GM12878 (cell line): ENCODE results near the gene DLX5. TPM values are rescaled to one million over a fixed set of nuclear protein-coding genes. Genes with fewer than 3 reads are reported as not detected.

Experiments
- JUNB ChIP-seq: IDR thresholded peaks from 2 replicates; pipeline ENCODE4 v1.6.1; 2016; ENCODE audit warnings: antibody characterized with exemption, mild to moderate bottlenecking
- JUND ChIP-seq: IDR thresholded peaks from 2 replicates; pipeline ENCODE4 v1.6.1; 2012; ENCODE audit warnings: low read depth, mild to moderate bottlenecking, low read length, improper control_type of control experiment, moderate library complexity
- NR2C2 ChIP-seq: IDR thresholded peaks from 2 replicates; pipeline ENCODE4 v1.6.1; 2011; ENCODE audit warnings: borderline replicate concordance, low read depth; ENCODE audit not compliant: control insufficient read depth, insufficient read length
- PRDM15 ChIP-seq: fragments of 450-650 bp; formaldehyde crosslinking; IDR thresholded peaks from 2 replicates; pipeline ENCODE4 v1.4.0; 2020; ENCODE audit warnings: mild to moderate bottlenecking, moderate library complexity
- RAD21 ChIP-seq: IDR thresholded peaks from 2 replicates; pipeline ENCODE4 v1.6.1; 2011; ENCODE audit warnings: mild to moderate bottlenecking, low read depth, low read length, moderate library complexity; ENCODE audit not compliant: insufficient read depth
- polyA plus RNA-seq, 11 experiments: library from polyadenylated mRNA; depleted of rRNA in 4 of 11; unstranded in 6 of 11; stranded (reverse) in 5 of 11; fragments of >200 nt; fragmentation: Nextera tagmentation in 4 of 11; fragmentation: Illumina TruSeq in 1 of 11; extraction: Ambion mirVana in 4 of 11; extraction: Trizol in 1 of 11; gene quantifications; 1 replicate in 1 of 11; 2 replicates in 10 of 11; pipeline versions ENCODE4 v1.2.1 to v1.2.3, GENCODE V29; 2011 to 2016; ENCODE audit warnings: inconsistent platforms in 2 of 11, missing spikeins in 2 of 11, low read depth in 1 of 11
- total RNA-seq, 4 experiments: library from RNA; depleted of rRNA in 3 of 4; stranded (reverse); fragments of >200 nt in 3 of 4; fragmentation: Illumina TruSeq in 1 of 4; extraction: Trizol in 1 of 4; gene quantifications; 2 replicates each; pipeline versions ENCODE4 v1.2.1 to v1.2.3, GENCODE V29; 2013 to 2021
- TF ChIP-seq, protein P1 (sequence below): fragments of 450-650 bp; IDR thresholded peaks from 2 replicates; pipeline ENCODE4 v1.6.1; 2017; ENCODE audit warnings: antibody characterized with exemption, mild to moderate bottlenecking, moderate library complexity

Gene DLX5
- total and polyA plus RNA-seq, 10 of the 15 experiments (the other 5 are each of a cell fraction or from before 2014, with no cell fraction given) = not detected

- no peak for TF ChIP-seq JUNB
- no peak for TF ChIP-seq RAD21
- TF ChIP-seq, protein P1, sequence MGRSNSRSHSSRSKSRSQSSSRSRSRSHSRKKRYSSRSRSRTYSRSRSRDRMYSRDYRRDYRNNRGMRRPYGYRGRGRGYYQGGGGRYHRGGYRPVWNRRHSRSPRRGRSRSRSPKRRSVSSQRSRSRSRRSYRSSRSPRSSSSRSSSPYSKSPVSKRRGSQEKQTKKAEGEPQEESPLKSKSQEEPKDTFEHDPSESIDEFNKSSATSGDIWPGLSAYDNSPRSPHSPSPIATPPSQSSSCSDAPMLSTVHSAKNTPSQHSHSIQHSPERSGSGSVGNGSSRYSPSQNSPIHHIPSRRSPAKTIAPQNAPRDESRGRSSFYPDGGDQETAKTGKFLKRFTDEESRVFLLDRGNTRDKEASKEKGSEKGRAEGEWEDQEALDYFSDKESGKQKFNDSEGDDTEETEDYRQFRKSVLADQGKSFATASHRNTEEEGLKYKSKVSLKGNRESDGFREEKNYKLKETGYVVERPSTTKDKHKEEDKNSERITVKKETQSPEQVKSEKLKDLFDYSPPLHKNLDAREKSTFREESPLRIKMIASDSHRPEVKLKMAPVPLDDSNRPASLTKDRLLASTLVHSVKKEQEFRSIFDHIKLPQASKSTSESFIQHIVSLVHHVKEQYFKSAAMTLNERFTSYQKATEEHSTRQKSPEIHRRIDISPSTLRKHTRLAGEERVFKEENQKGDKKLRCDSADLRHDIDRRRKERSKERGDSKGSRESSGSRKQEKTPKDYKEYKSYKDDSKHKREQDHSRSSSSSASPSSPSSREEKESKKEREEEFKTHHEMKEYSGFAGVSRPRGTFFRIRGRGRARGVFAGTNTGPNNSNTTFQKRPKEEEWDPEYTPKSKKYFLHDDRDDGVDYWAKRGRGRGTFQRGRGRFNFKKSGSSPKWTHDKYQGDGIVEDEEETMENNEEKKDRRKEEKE = no peak
- TF ChIP-seq PRDM15 (CRISPR knock-in tag) = no peak
- TF ChIP-seq NR2C2 = no peak
- no peak for TF ChIP-seq JUND
These were observed 18.4 kb downstream of the DLX5 start (continued) for GRCh38 chr7:97006055-97006815.
